HG03342 (cell line): ENCODE measurements around the gene KCTD13.
"Not testable (repeated sequence)": the region's sequence is repeated elsewhere in the genome, so short reads cannot be mapped to it uniquely, and the experiment has no call there.

Experiments
- ATAC-seq: cut with Tn5 transposase; IDR thresholded peaks from one replicate; pipeline ENCODE4 v1.9.1; 2021; ENCODE audit warnings: mild to moderate bottlenecking, moderate library complexity; ENCODE audit not compliant: unreplicated experiment

Gene KCTD13

GRCh38 chr16:29925781-29926710, at the start of gene KCTD13:
Gene KCTD13, minus strand, starts transcription at chr16:29926226. Its CDS starts 193 bp downstream, at chr16:29926033.
- ATAC-seq: peak; percentile 78

DNA sequence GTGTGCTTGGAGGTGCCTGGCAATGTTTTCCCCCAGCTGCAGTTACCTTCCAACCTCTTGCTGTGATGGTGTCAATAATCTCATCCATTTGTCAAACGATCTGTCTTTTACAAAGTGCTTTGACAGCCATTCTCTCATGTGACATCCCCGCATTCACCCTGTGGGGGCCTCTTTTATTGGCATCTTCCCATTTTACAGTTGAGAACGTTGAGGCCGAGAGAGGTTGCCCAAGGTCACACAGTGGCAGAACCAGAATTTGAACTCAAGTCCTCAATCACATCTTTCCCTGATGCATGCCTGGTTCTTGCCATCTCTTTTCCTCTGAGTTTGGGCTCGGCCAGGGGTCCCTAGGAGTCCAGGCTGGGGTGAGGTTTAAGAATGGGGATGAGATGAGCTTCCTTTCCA, 49.1 kb upstream of the KCTD13 start:
- ATAC-seq: no peak

- ATAC-seq: no peak
These were observed 48.5 kb upstream of the KCTD13 start for GRCh38 chr16:29974291-29975133.

GRCh38 chr16:29973384-29974246, 47.6 kb upstream of the KCTD13 start, which contains the start of gene TAOK2:
Gene TAOK2, plus strand, starts transcription at chr16:29973868. Its CDS starts 3,905 bp downstream, at chr16:29977773.
- ATAC-seq: peak; percentile 93

- no peak for ATAC-seq
These were observed 47.0 kb upstream of the KCTD13 start for GRCh38 chr16:29972992-29973383.

GRCh38 chr16:29972500-29972899, 46.5 kb upstream of the KCTD13 start:
- ATAC-seq: no peak

DNA sequence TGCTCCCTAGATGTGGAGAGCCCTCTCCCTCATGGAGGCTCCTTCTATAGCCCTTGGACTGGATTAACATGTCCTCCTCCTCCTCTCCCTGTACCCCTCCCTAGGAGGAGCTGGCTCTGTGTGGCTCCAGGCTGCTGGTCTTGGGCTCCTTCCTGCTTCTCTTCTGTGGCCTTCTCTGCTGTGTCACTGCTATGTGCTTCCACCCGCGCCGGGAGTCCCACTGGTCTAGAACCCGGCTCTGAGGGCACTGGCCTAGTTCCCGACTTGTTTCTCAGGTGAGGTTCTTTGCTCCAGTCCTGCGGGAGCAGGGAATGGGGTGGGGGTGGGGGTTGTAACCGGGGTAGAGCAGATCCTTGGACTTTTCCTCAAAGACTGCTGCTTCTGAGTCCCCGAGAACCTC, 45.3 kb upstream of the KCTD13 start:
- ATAC-seq: no peak

- ATAC-seq: no peak
These were observed 42.2 kb upstream of the KCTD13 start for GRCh38 chr16:29968205-29968604.

- no peak for ATAC-seq
These were observed 37.2 kb upstream of the KCTD13 start for GRCh38 chr16:29963021-29963743.

DNA sequence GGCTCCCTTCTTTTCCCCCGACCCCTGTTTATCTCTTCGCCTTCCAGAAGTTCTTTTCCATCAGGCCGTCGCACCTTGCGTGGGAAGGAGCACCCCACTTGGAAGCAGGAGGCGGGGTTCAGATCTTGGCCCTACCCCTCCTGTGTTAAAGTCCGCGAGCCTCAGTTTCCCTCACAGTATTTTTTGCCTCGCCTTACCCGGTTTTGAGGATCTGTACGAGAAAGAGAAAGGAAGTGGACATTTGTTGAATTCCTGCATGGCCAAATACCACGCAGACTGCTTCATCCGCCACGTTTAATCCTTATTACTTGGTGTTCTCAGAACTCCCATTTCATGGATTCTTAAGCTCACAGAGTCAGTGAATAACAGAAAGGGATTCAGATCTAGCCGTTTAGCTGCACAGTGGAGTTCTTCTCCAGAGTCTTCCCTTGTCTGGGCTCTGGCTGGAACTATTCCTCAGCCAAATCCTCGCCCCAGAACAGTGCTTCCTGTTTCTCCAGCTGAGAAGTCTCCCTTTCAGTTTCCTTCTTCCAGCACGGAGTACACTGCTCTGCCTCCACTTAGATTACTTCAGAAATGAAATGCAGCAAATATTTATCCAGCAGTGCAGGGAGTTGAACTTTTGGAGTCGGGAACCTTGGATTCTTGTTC, 36.4 kb upstream of the KCTD13 start:
- no peak for ATAC-seq

GRCh38 chr16:29961479-29962343, 35.7 kb upstream of the KCTD13 start, which contains the start of gene TMEM219:
Gene TMEM219, plus strand, starts transcription at chr16:29962079. Its CDS starts 1,065 bp downstream, at chr16:29963144.
- peak; percentile 77 for ATAC-seq

- ATAC-seq: no peak
These were observed 35.1 kb upstream of the KCTD13 start for GRCh38 chr16:29961127-29961478.

- ATAC-seq: not testable (repeated sequence)
These were observed 33.8 kb upstream of the KCTD13 start for GRCh38 chr16:29959821-29960220.

DNA sequence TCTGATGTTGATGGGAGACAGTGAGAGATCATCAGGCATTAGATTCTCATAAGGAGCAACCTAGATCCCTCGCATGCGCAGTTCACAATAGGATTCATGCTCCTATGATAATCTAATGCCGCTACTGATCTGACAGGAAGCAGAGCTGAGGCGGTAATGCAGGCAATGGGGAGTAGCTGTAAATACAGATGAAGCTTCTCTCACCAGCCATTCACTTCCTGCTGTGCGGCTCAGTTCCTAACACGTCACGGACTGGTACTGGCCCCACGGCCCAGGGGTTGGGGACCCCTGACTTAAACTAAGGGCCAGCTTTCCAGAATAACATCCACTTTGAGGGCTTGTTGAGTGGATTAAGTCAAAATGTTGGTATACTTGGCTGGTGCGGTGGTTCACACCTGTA, 33.3 kb upstream of the KCTD13 start:
- ATAC-seq: no peak

DNA sequence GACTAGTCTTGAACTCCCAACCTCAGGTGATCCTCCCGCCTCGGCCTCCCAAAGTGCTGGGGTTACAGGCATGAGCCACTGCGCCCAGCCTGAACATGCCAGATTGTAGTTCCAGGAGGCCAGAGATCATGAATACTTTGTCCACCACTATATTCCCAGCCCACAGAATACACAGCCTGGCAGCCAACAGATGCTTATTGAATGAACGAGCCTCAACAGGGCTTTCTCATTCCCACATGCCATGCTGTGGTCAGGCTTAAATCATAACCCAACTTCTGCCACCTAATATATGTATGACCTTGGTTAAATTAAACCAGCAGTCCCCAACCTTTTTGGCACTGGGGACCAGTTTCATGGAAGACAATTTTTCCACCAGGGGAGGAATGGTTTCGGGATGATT, 32.7 kb upstream of the KCTD13 start:
- ATAC-seq: no peak

DNA sequence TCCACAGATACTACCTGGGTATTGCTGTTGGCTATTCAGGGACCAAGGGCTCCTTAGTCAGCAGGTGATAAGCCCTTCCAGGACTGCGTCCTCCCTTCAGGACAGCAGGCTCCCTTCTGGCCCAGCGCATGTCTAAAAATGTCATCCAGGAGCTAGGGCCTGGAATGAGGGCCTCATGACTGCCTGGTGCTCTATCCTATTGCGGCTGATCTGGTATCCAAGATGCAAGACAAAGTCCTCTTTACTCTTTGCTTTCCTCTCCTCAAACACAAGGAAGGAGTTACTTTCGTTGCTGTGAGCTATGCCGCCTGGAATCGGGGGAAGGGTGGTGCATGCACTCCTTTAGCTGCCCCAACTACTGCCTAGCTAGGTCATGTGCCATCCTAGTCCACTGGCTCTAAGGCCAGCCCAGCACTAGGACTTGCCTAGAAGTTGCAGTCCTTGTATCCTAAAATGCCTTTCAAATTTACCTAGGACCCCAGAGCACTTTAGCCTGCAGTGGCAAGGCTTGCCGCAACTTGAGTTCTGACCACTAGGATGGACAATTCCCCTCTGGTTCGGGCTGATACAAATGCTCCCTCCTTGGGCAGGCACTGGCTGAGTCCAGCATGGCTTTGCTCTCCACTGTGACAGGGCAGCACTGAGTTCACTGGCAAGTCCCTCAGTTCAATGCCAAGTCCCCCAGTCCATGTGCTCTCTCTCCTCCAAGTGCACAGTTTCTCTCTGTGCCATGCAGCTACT, 25.8 kb upstream of the KCTD13 start:
- ATAC-seq: no peak

DNA sequence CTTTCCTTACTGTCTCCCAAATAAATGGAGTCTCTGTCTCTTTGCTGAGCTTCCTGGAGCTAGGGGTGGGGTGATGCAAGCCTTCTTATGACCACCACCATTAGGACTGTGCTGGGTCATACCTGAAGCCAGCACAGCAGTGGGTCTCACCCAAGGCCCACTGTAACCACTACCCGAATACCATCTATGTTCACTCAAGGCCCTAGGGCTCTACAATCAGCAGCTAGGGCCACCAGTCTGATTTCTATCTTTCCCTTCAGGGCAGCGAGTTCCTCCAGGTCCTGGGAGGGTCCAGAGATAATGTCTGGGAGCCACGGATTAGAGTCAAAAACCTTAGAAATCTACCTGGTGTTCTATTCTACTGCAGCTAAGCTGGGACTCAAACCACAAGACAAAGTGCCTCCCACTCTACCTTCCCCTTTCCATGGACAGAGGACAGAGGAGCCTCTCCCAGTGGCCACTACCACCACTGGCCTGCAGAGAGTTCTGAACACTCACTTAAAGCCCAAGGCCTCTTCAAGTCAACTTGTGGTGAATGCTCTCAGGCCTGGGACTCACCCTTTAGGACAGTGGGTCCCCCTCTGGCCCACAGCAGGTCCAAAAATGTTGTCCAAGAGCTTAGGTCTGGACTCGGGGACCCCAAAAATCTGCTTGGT, 24.9 kb upstream of the KCTD13 start:
- no peak for ATAC-seq
